SK-N-MC (cell line): ENCODE results near the gene KCNE4.

ENCODE experiments used
- DNase-seq: peaks from one replicate; pipeline ENCODE4 v3.0.0-alpha.2; 2011; ENCODE audit warnings: low read depth, low spot score
- H3K27ac ChIP-seq: fragments of 200-600 bp; sonication (generic); 2 replicates; pipeline ENCODE4 v1.5.1; 2016; ENCODE audit warnings: mixed run types
- H3K36me3 ChIP-seq: fragments of 200-600 bp; sonication (generic); 2 replicates; pipeline ENCODE4 v1.6.1; 2017; ENCODE audit warnings: antibody characterized with exemption, low read length, mixed read lengths; ENCODE audit not compliant: insufficient read depth
- H3K4me3 ChIP-seq: fragments of 200-600 bp; sonication (generic); 2 replicates; pipeline ENCODE4 v1.5.1; 2016
- H3K9ac ChIP-seq: fragments of 200-600 bp; sonication (generic); 2 replicates; pipeline ENCODE4 v1.8.0; 2017; ENCODE audit warnings: mixed run types, mixed read lengths; ENCODE audit not compliant: insufficient read length
- H3K9me3 ChIP-seq: fragments of 200-600 bp; sonication (generic); 2 replicates; pipeline ENCODE4 v1.6.1; 2017; ENCODE audit warnings: low read depth, mild to moderate bottlenecking, antibody characterized with exemption, low read length, moderate library complexity, mixed read lengths
- EZH2 ChIP-seq: fragments of 200-600 bp; sonication (generic); IDR thresholded peaks from one replicate; pipeline ENCODE4 v1.6.1; 2017; ENCODE audit warnings: antibody characterized with exemption
- FOXP2 ChIP-seq: optimal IDR thresholded peaks from 2 replicates; pipeline ENCODE3; 2011; ENCODE audit warnings: mild to moderate bottlenecking, moderate library complexity; ENCODE audit not compliant: insufficient read depth; ENCODE audit errors: extremely low read length, control extremely low read depth
- POLR2AphosphoS5 ChIP-seq: IDR thresholded peaks from 2 replicates; pipeline ENCODE4 v1.6.1; 2012; ENCODE audit warnings: mild to moderate bottlenecking, low read depth, low read length, borderline replicate concordance

Gene KCNE4

DNA sequence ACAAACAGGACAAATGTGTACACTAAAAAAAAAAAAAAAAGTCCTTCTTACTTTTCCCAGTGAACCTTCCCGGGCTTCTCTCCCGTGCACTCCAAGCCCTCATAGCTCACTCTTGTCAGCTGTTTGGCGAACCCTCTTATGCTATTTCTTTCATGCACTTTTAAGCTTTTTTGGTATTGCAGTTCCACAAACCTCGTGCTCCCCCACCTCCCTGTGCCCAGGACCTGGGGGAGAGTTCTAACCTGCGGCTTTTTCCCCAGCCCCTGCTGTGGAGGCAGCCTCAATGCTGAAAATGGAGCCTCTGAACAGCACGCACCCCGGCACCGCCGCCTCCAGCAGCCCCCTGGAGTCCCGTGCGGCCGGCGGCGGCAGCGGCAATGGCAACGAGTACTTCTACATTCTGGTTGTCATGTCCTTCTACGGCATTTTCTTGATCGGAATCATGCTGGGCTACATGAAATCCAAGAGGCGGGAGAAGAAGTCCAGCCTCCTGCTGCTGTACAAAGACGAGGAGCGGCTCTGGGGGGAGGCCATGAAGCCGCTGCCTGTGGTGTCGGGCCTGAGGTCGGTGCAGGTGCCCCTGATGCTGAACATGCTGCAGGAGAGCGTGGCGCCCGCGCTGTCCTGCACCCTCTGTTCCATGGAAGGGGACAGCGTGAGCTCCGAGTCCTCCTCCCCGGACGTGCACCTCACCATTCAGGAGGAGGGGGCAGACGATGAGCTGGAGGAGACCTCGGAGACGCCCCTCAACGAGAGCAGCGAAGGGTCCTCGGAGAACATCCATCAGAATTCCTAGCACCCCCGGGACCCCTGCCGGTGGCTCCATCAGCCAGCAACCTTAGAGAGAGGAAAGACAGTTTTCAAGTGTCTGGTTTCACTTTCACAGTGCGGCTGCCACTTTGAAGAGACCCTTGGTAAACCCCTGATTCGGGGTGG lies 826 bp downstream of the KCNE4 start:
- Histone ChIP-seq H3K4me3 (peak overlapping the region; percentile 90), H3K27ac (peak overlapping the region; percentile 88), H3K9ac (peak overlapping the region; percentile 72), H3K36me3 (peaks cover 9% of the 10 kb centered on the region; the same call in 1 of the 2 replicates), H3K9me3 (no peaks in the 10 kb centered on the region)
- TF ChIP-seq EZH2 (no peak), POLR2AphosphoS5 (no peak), FOXP2 (no peak)
- DNase-seq = no peak

DNA sequence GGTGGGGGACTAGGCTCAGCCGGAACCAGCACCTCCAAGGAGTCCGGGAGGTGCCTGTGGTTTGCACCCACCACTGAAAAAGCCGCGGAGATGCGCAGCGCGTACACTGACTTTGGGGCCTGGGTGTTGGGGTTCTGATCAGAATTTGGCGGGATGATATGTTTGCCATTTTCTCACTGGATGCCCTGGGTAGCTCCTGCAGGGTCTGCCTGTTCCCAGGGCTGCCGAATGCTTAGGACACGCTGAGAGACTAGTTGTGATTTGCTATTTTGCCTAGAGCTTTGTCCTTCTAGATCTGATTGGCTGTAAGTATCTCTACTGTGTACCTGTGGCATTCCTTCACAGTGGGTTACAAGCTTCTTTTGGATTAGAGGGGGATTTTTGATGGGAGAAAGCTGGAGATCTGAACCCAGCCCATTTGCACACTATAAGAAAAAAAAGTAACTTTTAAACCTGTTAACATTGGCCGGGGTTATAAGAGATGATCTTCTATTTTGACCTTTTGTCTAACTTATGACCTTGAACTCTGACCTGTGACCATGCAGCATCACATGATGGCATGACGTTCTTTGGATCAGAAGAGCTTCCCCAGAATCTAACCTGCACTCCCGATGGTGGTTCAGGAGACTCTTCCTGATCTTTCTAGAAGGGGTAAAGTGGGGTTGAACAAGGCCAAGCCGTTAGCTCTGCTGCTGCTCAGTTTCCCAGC lies 1.6 kb downstream of the KCNE4 start:
- no peak for DNase-seq
- TF ChIP-seq POLR2AphosphoS5 (no peak), EZH2 (no peak), FOXP2 (no peak)

GRCh38 chr2:223054193-223054781 lies 2.3 kb downstream of the KCNE4 start:
- H3K36me3 ChIP-seq = peaks cover 9% of the 10 kb centered on the region; the same call in 1 of the 2 replicates
- peak overlapping the region; percentile 88 for H3K27ac ChIP-seq
- TF ChIP-seq POLR2AphosphoS5 (no peak), FOXP2 (no peak), EZH2 (no peak)
- peak overlapping the region; percentile 72 for H3K9ac ChIP-seq
- H3K4me3 ChIP-seq = peak overlapping the region; percentile 90
- no peak for DNase-seq
- H3K9me3 ChIP-seq = no peaks in the 10 kb centered on the region

More for the DNA sequence above, 1.6 kb downstream of the KCNE4 start:
- Histone ChIP-seq H3K9me3 (no peaks in the 10 kb centered on the region), H3K27ac (peak overlapping the region; percentile 88), H3K36me3 (peaks cover 9% of the 10 kb centered on the region; the same call in 1 of the 2 replicates), H3K4me3 (peak overlapping the region; percentile 90), H3K9ac (peak overlapping the region; percentile 72)

DNA sequence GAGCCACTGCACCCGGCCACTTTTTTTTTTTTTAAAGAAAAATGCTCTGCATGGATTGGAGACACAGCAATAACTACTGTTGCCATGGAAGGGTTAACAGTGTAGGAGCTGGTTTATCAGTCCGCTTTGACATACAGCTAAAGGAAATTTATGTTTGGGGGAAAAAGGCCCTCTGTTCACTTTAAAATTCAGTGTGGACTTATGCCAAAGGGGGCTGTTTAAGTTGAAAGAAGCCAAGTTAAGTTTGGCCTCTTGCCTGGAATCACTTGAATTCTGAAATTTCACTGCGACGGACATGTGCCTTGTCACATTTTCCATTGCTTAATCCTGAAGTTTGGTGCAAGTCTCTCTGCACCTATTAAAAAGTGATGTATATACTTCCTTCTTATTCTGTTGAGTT lies 3.1 kb downstream of the KCNE4 start:
- TF ChIP-seq POLR2AphosphoS5 = no peak
- no peak overlapping the region for H3K9ac ChIP-seq

DNA sequence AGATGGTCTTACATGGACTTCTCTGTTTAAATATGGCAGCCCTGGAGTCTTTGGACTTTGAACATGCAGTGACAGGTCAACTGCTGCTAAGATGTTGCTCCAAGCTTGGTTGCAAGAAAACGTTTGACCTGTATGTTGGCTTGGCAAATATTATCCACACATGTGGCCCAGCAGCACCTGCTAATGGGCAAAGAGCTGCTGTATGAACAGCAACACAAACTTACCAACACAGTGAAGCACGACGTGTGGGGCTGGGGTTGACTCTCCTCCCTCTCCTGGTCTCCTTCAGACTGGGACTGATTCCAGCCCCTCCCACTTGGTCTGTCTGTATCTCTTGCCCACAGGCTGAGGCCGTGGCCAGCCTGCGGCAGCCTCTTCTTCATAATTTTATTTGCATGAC lies 3.8 kb downstream of the KCNE4 start:
- H3K36me3 ChIP-seq = peaks cover 9% of the 10 kb centered on the region; the same call in 1 of the 2 replicates
- peak overlapping the region; percentile 68 for H3K4me3 ChIP-seq
- H3K27ac ChIP-seq = peak overlapping the region; percentile 69
- H3K9ac ChIP-seq = no peak overlapping the region
- no peaks in the 10 kb centered on the region for H3K9me3 ChIP-seq
- TF ChIP-seq EZH2 (no peak), FOXP2 (no peak), POLR2AphosphoS5 (no peak)
- no peak for DNase-seq

More for the DNA sequence above, 3.1 kb downstream of the KCNE4 start:
- H3K27ac ChIP-seq = peak overlapping the region; percentile 69; the same call in 1 of the 2 replicates
- H3K9me3 ChIP-seq = no peaks in the 10 kb centered on the region
- DNase-seq = no peak
- H3K36me3 ChIP-seq = peaks cover 9% of the 10 kb centered on the region; the same call in 1 of the 2 replicates
- peak overlapping the region; percentile 68 for H3K4me3 ChIP-seq

DNA sequence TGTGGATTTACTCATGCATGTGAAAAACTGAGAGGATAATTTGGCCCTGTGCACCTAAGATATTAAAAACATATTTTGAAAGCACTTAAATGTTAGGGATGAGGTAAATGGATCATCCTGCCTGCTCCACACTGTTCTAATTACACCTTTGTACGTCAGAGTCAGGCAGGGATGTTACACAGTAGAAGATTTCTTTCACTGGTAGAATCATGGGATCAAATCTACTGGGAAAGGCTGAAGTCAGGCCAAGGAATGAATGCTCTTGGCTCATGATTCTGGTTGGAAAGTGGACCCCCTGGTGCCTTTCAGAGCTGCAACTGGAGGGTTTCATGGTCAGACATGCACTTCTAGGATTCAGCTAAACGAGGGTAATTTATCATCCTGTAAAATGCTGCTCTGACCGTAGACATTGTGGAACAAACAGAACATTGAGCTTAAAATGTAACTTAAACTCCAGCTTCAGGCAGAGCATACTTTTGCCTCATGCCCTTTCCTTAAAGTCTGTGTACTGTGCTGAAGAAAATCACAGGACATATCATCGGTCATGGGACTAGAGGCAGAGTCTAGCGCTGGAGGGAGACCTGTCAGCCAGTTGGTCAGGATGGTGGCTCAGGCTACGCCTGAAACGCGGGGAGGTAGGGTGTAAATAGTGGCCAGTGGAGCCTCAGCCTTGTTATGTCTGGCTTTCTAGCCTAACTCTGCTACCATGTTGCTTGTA lies 4.9 kb downstream of the KCNE4 start:
- Histone ChIP-seq H3K36me3 (peaks cover 13% of the 10 kb centered on the region; the same call in 1 of the 2 replicates), H3K9ac (no peak overlapping the region), H3K4me3 (peak overlapping the region; percentile 68; the same call in 1 of the 2 replicates), H3K9me3 (no peaks in the 10 kb centered on the region), H3K27ac (peak overlapping the region; percentile 69)
- DNase-seq = no peak
- TF ChIP-seq FOXP2 (no peak), EZH2 (no peak), POLR2AphosphoS5 (no peak)

- no peak for DNase-seq
- TF ChIP-seq EZH2 (no peak), POLR2AphosphoS5 (no peak), FOXP2 (no peak)
- H3K4me3 ChIP-seq = no peak overlapping the region
- H3K9me3 ChIP-seq = no peaks in the 10 kb centered on the region
- peaks cover 14% of the 10 kb centered on the region; the same call in 1 of the 2 replicates for H3K36me3 ChIP-seq
- no peak overlapping the region for H3K9ac ChIP-seq
- peak overlapping the region; percentile 69 for H3K27ac ChIP-seq
These were observed 5.6 kb downstream of the KCNE4 start for GRCh38 chr2:223057569-223057968.
